ENCODE measurements around the gene MANBA.

GRCh38 chr4:102693262-102693850 is 67.4 kb downstream of the MANBA start:
- TF ChIP-seq CTCF (tag by site-specific recombination; IDR thresholded peaks at IDR 0.05) (no peak), SP3 (tag by site-specific recombination; IDR thresholded peaks at IDR 0.05) (no peak), HOXA7 (CRISPR knock-in tag; IDR thresholded peaks at IDR 0.05; ENCODE audit: borderline replicate concordance) (no peak), REST (tag by site-specific recombination; IDR thresholded peaks at IDR 0.05) (no peak), KLF10 (tag by site-specific recombination; IDR thresholded peaks at IDR 0.05) (no peak), ZNF169 (tag by site-specific recombination; IDR thresholded peaks at IDR 0.05) (no peak), ZBTB6 (tag by site-specific recombination; IDR thresholded peaks at IDR 0.05) (no peak), ZNF560 (tag by site-specific recombination; IDR thresholded peaks at IDR 0.05; ENCODE audit: borderline replicate concordance) (no peak), ZNF768 (tag by site-specific recombination; IDR thresholded peaks at IDR 0.05) (no peak), ZNF274 (IDR thresholded peaks at IDR 0.05; ENCODE audit: low read length) (no peak), ZNF274 (tag by site-specific recombination; IDR thresholded peaks at IDR 0.05; ENCODE audit: borderline replicate concordance) (no peak), ZNF16 (tag by site-specific recombination; IDR thresholded peaks at IDR 0.05; ENCODE audit: low read depth) (no peak), PRDM4 (tag by site-specific recombination; IDR thresholded peaks at IDR 0.05) (no peak)
